Esophagus muscularis mucosa (tissue), 4 donors: ENCODE measurements around the gene ERGIC1. TPM values are rescaled to one million over a fixed set of nuclear protein-coding genes. Genes with fewer than 3 reads are reported as not detected.

ENCODE experiments used
- DNase-seq: peaks from one replicate; pipeline ENCODE4 v3.0.0-alpha.2; 2017; ENCODE audit errors: extremely low spot score
- H3K27ac ChIP-seq, 4 donors: fragments of 200-600 bp; sonication (generic); replicated peaks in 1 of 4; 1 replicate in 3 of 4; 2 replicates in 1 of 4; pipeline ENCODE4 v1.5.1; 2016 to 2019; ENCODE audit warnings: mild to moderate bottlenecking in 1 of 4
- H3K27me3 ChIP-seq, 4 donors: fragments of 200-600 bp; sonication (generic); one replicate each; pipeline versions ENCODE4 v1.5.1 to v1.6.0; 2016 to 2019
- H3K36me3 ChIP-seq, 4 donors: fragments of 200-600 bp; sonication (generic); one replicate each; pipeline ENCODE4 v1.5.1; 2016 to 2019
- H3K4me1 ChIP-seq, 4 donors: fragments of 200-600 bp; sonication (generic); one replicate each; pipeline ENCODE4 v1.5.1; 2016 to 2019
- H3K4me3 ChIP-seq, 4 donors: fragments of 200-600 bp; sonication (generic); 1 replicate in 2 of 4; 2 replicates in 2 of 4; pipeline ENCODE4 v1.5.1; 2016 to 2019; ENCODE audit warnings: mild to moderate bottlenecking in 4 of 4, moderate library complexity in 1 of 4
- H3K9me3 ChIP-seq, 4 donors: fragments of 200-600 bp; sonication (generic); 1 replicate in 3 of 4; 2 replicates in 1 of 4; pipeline ENCODE4 v1.5.1; 2016 to 2019
- EP300 ChIP-seq: sonication (generic); formaldehyde crosslinking; IDR thresholded peaks from one replicate; pipeline ENCODE4 v1.6.1; 2017; ENCODE audit warnings: antibody characterized with exemption
- POLR2A ChIP-seq: fragments of 450-650 bp; IDR thresholded peaks from one replicate; pipeline ENCODE4 v1.6.1; 2017; ENCODE audit warnings: antibody characterized with exemption, moderate library complexity, mild to moderate bottlenecking, low read depth
- POLR2AphosphoS5 ChIP-seq, 2 donors: sonication (generic); formaldehyde crosslinking; IDR thresholded peaks; one replicate each; pipeline ENCODE4 v1.6.1; 2017; ENCODE audit warnings: antibody characterized with exemption in 2 of 2
- WGBS: methylation state at CpG from one replicate; pipeline ENCODE4 v1.1.5; 2018; 5-methylcytosine and 5-hydroxymethylcytosine counted together
- intact Hi-C: fragments of 100-400 bp; cut with DNase I; formaldehyde crosslinking; loops from one replicate; pipeline ENCODE4 v1.15.1; 2023
- total RNA-seq, 4 donors: library from RNA; depleted of rRNA; stranded (reverse); fragments of >200 nt; gene quantifications; one replicate each; pipeline versions ENCODE4 v1.1.0 to v1.2.1, GENCODE V29; 2016
- TF ChIP-seq, protein P1 (sequence below), 3 experiments: fragments of 200-600 bp in 2 of 3; fragments of 450-650 bp in 1 of 3; sonication (generic) in 2 of 3; IDR thresholded peaks; one replicate each; pipeline ENCODE4 v1.5.1; 2017 to 2019; ENCODE audit warnings: antibody characterized with exemption in 3 of 3, mild to moderate bottlenecking in 2 of 3, moderate library complexity in 1 of 3

Gene ERGIC1
- total RNA-seq, 4 donors from 2014 or later: 105 to 161 (median 145) TPM

DNA sequence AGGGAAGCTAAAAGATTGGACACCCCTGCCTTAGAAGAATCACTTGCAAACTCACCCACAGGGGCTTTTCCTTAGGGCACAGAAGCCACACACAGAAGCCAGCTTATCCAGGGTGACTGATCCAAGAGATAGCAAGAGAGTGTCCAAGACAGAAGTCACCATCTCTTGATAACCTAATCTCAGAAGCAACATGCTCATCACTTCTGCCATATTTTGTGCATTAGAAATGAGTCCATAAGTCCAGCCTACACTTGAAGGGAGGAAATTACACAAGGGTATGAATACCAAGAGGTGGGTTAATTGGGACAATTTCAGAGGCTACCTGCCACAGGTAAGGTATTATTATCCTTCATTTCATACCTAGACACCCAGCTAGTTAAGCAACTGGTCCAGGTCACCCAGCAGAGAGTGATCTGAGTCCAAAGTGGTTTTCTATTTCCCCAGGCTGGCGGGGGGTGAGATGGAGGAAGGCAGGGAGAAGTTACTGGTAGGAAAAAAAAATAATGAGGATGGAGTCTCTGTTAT is 3.7 kb upstream of the ERGIC1 start:
- DNase-seq: no peak
- 89% methylated on average over 1 of the region's 1 CpG for WGBS
- H3K36me3 ChIP-seq: no peaks in the 10 kb centered on the region
- H3K9me3 ChIP-seq: peaks cover 0 to 13% (median 9%) of the 10 kb centered on the region in 4 donors
- no peaks in the 10 kb centered on the region for H3K27me3 ChIP-seq
- intact Hi-C loops: no loop called here
- TF ChIP-seq, protein P1, sequence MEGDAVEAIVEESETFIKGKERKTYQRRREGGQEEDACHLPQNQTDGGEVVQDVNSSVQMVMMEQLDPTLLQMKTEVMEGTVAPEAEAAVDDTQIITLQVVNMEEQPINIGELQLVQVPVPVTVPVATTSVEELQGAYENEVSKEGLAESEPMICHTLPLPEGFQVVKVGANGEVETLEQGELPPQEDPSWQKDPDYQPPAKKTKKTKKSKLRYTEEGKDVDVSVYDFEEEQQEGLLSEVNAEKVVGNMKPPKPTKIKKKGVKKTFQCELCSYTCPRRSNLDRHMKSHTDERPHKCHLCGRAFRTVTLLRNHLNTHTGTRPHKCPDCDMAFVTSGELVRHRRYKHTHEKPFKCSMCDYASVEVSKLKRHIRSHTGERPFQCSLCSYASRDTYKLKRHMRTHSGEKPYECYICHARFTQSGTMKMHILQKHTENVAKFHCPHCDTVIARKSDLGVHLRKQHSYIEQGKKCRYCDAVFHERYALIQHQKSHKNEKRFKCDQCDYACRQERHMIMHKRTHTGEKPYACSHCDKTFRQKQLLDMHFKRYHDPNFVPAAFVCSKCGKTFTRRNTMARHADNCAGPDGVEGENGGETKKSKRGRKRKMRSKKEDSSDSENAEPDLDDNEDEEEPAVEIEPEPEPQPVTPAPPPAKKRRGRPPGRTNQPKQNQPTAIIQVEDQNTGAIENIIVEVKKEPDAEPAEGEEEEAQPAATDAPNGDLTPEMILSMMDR (IDR thresholded peaks at IDR 0.05): no peak
- TF ChIP-seq EP300 (no peak), POLR2AphosphoS5 (IDR thresholded peaks at IDR 0.05) (no peak), POLR2A (no peak)
- H3K4me1 ChIP-seq: peaks cover 11 to 20% (median 16%) of the 10 kb centered on the region in 4 donors
- no peak overlapping the region for H3K27ac ChIP-seq
- no peak overlapping the region for H3K4me3 ChIP-seq

DNA sequence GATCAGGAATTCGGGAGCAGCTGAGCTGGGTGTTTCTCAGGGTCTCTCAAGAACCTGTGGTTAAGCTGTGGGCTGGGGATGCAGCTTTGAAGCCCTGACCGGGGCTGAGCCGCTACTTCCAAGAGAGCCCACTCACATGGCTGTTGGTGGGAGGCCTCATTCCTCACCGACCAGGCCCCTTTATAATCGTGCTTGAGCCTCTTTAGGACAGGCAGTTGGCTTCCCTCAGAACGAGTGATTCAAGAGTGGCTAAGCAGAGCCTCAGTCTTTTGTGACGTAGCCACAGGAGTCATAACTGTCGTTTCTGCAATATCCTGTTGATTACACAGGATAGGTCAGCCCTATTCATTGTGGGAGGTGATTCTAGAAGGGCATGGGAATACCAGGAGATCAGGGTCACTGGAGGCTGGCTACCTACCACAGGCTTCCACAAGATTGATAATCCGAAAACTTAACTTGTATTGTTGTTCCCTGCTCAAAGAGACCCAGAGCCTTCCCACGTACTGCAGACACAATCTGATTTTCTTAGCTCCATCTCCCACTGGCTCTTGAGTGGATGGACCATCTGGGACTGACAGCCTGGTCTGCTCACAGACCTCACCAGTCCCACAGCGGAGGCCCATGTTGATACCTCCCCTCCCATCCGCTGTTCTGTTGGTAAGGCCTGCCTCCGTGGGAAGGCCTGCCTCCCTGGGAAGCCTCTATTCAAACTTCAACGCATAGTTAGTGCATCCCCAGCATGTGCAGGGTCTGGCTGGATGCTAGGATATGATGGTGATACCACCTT is 3.0 kb upstream of the ERGIC1 start:
- DNase-seq: no peak
- intact Hi-C loops: no loop called here
- peaks cover 0 to 6% (median 3%) of the 10 kb centered on the region in 4 donors for H3K9me3 ChIP-seq
- 81% methylated on average over 10 of the region's 14 CpGs for WGBS
- H3K4me1 ChIP-seq: peaks cover 18 to 28% (median 23%) of the 10 kb centered on the region in 4 donors
- H3K4me3 ChIP-seq: no peak overlapping the region
- H3K27me3 ChIP-seq: no peaks in the 10 kb centered on the region
- no peaks in the 10 kb centered on the region for H3K36me3 ChIP-seq
- no peak overlapping the region for H3K27ac ChIP-seq
- TF ChIP-seq, protein P1 (IDR thresholded peaks at IDR 0.05): no peak
- TF ChIP-seq POLR2AphosphoS5 (IDR thresholded peaks at IDR 0.05): no peak
- TF ChIP-seq POLR2A: no peak
- no peak for TF ChIP-seq EP300

DNA sequence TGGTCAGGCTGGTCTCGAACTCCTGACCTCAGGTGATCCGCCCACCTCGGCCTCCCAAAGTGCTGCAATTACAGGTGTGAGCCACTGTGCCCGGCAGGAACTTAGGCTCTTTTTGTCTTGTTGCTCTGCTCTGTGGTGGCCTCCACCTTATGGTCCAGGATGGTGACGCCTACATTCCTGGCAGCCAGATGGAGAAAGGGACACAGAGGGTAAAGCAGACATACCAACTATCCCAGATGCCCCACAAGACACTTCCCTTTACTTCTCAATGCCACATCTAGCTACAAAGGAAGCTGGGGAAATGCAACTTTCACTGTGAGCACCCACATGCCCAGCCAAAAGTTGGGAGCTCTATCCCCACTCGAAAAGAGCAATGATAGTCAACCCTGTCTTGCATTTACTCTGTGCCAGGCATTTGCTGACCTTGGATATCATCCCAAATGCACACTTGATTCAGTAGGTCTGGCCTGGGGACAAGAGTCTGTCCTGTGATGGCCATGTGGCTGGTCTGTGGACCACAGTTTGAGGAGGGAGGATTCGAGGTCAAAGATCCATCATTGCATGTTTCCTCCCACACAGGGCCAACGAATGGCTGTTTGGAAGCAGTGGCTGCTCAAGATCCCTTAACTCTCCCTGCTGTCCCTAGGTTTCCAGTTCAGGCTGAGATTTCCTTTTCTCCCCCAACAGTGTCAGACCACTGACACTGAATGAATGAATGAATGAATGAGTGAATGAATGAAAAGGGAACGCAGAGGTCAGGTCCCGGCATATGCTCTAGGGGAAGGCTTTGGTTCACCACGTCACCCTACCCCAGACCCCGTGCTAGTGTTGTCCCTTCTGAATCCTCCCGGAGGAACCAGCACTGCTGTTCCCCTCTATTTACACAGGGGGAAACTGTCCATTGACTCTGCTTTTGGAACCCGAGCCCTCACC is 1.4 kb upstream of the ERGIC1 start:
- WGBS: 81% methylated on average over 14 of the region's 14 CpGs
- DNase-seq: no peak
- H3K36me3 ChIP-seq: peaks cover 0 to 4% (median 0%) of the 10 kb centered on the region in 4 donors
- no peaks in the 10 kb centered on the region for H3K9me3 ChIP-seq
- H3K27ac ChIP-seq: peak overlapping the region; percentile 84 to 91 (median 90)
- intact Hi-C loops: no loop called here
- H3K4me1 ChIP-seq: peaks cover 27 to 43% (median 39%) of the 10 kb centered on the region in 4 donors
- H3K4me3 ChIP-seq: no peak overlapping the region
- no peak for TF ChIP-seq EP300
- TF ChIP-seq, protein P1 (IDR thresholded peaks at IDR 0.05): no peak
- no peak for TF ChIP-seq POLR2A
- H3K27me3 ChIP-seq: no peaks in the 10 kb centered on the region

DNA sequence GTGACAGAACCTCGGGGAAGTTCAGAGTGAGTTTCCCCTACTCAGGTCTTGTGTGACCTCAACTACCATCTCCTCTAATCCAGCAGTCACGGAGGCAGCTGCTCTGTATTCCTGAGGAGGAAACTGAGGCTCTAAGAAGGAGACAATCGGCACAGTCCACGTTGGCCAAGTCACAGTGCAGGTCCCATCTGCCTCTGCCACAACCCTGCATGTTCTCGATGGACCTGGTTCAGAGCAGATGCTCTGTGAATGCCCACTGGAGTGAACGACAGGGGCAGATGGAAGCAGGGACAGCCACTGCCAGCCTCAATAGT is 722 bp upstream of the ERGIC1 start:
- TF ChIP-seq POLR2AphosphoS5 (IDR thresholded peaks at IDR 0.05): no peak
- TF ChIP-seq EP300: no peak
- TF ChIP-seq, protein P1 (IDR thresholded peaks at IDR 0.05): no peak
- TF ChIP-seq POLR2A: no peak
- H3K36me3 ChIP-seq: peaks cover 0 to 4% (median 0%) of the 10 kb centered on the region in 4 donors
- no peaks in the 10 kb centered on the region for H3K9me3 ChIP-seq
- peaks cover 28 to 50% (median 45%) of the 10 kb centered on the region in 4 donors for H3K4me1 ChIP-seq
- no peaks in the 10 kb centered on the region for H3K27me3 ChIP-seq
- H3K4me3 ChIP-seq: peak overlapping the region; percentile 71 to 95 (median 86)
- no peak for DNase-seq
- intact Hi-C loops: no loop called here
- H3K27ac ChIP-seq: peak overlapping the region; percentile 84 to 91 (median 90)
- 58% methylated on average over 6 of the region's 6 CpGs for WGBS
